ENCODE measurements around the gene RHOB.

The RHOB gene

GRCh38 chr2:20481798-20482405, 35.0 kb downstream of the RHOB start:
- Histone ChIP-seq H3K36me3 (no peaks in the 10 kb centered on the region), H3K27ac (no peak overlapping the region), H3K4me3 (ENCODE audit: low read depth, low read length) (no peak overlapping the region), H3K9me3 (ENCODE audit: severe bottlenecking) (peaks cover 3% of the 10 kb centered on the region), H3K27me3 (ENCODE audit: insufficient read depth, low read depth, severe bottlenecking) (no peaks in the 10 kb centered on the region)
- DNase-seq = no peak
- TF ChIP-seq, protein P1, sequence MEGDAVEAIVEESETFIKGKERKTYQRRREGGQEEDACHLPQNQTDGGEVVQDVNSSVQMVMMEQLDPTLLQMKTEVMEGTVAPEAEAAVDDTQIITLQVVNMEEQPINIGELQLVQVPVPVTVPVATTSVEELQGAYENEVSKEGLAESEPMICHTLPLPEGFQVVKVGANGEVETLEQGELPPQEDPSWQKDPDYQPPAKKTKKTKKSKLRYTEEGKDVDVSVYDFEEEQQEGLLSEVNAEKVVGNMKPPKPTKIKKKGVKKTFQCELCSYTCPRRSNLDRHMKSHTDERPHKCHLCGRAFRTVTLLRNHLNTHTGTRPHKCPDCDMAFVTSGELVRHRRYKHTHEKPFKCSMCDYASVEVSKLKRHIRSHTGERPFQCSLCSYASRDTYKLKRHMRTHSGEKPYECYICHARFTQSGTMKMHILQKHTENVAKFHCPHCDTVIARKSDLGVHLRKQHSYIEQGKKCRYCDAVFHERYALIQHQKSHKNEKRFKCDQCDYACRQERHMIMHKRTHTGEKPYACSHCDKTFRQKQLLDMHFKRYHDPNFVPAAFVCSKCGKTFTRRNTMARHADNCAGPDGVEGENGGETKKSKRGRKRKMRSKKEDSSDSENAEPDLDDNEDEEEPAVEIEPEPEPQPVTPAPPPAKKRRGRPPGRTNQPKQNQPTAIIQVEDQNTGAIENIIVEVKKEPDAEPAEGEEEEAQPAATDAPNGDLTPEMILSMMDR (IDR thresholded peaks at IDR 0.05; ENCODE audit: low read depth, low read length) = no peak

- TF ChIP-seq, protein P1 (IDR thresholded peaks at IDR 0.05; ENCODE audit: low read depth, low read length) = no peak
- no peak for DNase-seq
- no peak overlapping the region for H3K4me3 ChIP-seq (ENCODE audit: low read depth, low read length)
- H3K27me3 ChIP-seq (ENCODE audit: insufficient read depth, low read depth, severe bottlenecking) = no peaks in the 10 kb centered on the region
- H3K9me3 ChIP-seq (ENCODE audit: severe bottlenecking) = peaks cover 3% of the 10 kb centered on the region
- H3K36me3 ChIP-seq = no peaks in the 10 kb centered on the region
- H3K27ac ChIP-seq = no peak overlapping the region
These were observed 35.9 kb downstream of the RHOB start for GRCh38 chr2:20482725-20483124.

- TF ChIP-seq, protein P1 (IDR thresholded peaks at IDR 0.05; ENCODE audit: low read depth, low read length) = no peak
- DNase-seq = no peak
- H3K4me3 ChIP-seq (ENCODE audit: low read depth, low read length) = no peak overlapping the region
- H3K27me3 ChIP-seq (ENCODE audit: insufficient read depth, low read depth, severe bottlenecking) = no peaks in the 10 kb centered on the region
- peaks cover under 1% of the 10 kb centered on the region for H3K9me3 ChIP-seq (ENCODE audit: severe bottlenecking)
- H3K36me3 ChIP-seq = no peaks in the 10 kb centered on the region
- H3K27ac ChIP-seq = no peak overlapping the region
These were observed 36.5 kb downstream of the RHOB start for GRCh38 chr2:20483194-20483895.

DNA sequence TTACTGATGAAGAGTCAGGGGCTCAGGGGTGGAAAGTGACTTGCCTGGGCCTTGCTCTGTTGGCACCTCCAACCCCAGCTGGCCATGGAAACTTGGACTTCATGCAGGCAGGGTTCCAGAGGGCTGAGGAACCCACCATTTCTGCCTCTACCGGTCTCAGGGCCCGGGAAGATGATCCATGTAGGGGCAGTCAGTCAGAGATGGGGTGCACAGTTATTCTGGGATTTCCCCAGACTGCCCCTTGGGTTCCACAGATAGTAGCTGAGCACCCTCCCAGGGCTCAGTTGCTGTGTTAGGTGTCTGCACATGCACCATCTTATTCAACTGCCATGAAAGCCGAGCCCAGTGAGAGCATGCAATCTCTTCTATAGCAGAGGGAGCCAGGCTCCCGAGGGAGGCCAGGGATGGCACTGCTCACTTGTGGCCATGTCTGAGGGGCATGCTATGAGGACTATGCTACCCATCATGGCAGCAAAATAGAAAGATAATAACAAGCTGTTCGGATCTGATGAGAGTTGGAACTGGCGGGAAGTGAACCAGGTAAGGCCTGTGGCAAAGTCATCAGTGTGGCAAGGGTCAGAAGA, 37.3 kb downstream of the RHOB start:
- no peak overlapping the region for H3K27ac ChIP-seq
- no peaks in the 10 kb centered on the region for H3K27me3 ChIP-seq (ENCODE audit: insufficient read depth, low read depth, severe bottlenecking)
- H3K9me3 ChIP-seq (ENCODE audit: severe bottlenecking) = no peaks in the 10 kb centered on the region
- no peak for DNase-seq
- H3K4me3 ChIP-seq (ENCODE audit: low read depth, low read length) = no peak overlapping the region
- no peaks in the 10 kb centered on the region for H3K36me3 ChIP-seq
- TF ChIP-seq, protein P1 (IDR thresholded peaks at IDR 0.05; ENCODE audit: low read depth, low read length) = no peak

DNA sequence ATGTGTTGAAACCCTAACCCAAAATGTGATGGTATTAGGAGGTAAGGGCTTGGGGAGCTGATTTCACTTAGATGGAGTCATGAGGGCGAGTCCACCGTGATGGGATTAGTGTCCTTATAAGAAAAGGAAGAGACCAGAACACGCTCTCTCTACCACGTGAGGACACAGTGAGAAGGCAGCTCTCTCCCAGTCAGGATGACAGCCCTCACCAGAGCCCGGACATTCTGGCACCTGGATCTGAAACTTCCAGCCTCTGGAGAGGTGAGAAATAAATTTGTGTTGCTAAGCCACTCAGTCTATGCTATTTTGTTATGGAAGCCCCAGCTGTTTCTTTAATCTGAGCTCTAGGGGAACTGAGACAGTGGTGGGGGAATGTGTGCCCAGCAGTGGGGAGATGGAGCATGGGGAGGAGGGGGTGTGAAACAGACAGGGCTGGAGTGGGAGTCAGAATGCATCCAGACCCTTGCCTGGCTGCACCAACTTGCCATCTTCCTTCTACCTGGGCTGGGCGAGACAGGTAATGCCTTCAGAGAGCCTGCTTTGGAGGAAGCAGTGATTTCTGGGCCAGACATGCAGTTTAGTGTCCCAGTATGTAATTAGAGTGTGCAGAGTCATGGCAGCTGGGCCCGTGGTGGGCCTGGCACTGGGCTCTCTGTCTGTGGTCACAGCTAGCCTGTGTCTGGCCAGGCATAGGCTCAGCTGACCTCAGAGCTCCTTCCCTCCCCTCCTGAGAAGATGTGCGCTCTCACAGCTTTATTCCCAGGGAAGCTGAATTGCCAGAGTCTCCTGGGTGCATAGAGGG, 38.1 kb downstream of the RHOB start:
- Histone ChIP-seq H3K9me3 (ENCODE audit: severe bottlenecking) (no peaks in the 10 kb centered on the region), H3K36me3 (no peaks in the 10 kb centered on the region), H3K4me3 (ENCODE audit: low read depth, low read length) (no peak overlapping the region), H3K27ac (no peak overlapping the region), H3K27me3 (ENCODE audit: insufficient read depth, low read depth, severe bottlenecking) (no peaks in the 10 kb centered on the region)
- DNase-seq = no peak
- TF ChIP-seq, protein P1 (IDR thresholded peaks at IDR 0.05; ENCODE audit: low read depth, low read length) = no peak

Measured in WERI-Rb-1 (cell line).